ENCODE results near the gene RYR3. TPM values are rescaled to one million over a fixed set of nuclear protein-coding genes. Genes with fewer than 3 reads are reported as not detected.

Gene RYR3
- total RNA-seq, 1 donor from 2014 or later = 7.4 TPM

GRCh38 chr15:33654860-33655259 is 344.1 kb downstream of the RYR3 start:
- TF ChIP-seq, protein P1, sequence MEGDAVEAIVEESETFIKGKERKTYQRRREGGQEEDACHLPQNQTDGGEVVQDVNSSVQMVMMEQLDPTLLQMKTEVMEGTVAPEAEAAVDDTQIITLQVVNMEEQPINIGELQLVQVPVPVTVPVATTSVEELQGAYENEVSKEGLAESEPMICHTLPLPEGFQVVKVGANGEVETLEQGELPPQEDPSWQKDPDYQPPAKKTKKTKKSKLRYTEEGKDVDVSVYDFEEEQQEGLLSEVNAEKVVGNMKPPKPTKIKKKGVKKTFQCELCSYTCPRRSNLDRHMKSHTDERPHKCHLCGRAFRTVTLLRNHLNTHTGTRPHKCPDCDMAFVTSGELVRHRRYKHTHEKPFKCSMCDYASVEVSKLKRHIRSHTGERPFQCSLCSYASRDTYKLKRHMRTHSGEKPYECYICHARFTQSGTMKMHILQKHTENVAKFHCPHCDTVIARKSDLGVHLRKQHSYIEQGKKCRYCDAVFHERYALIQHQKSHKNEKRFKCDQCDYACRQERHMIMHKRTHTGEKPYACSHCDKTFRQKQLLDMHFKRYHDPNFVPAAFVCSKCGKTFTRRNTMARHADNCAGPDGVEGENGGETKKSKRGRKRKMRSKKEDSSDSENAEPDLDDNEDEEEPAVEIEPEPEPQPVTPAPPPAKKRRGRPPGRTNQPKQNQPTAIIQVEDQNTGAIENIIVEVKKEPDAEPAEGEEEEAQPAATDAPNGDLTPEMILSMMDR (IDR thresholded peaks at IDR 0.05; ENCODE audit: partially characterized antibody, unreplicated experiment) = no peak
- Mint-ChIP-seq H3K4me3 (ENCODE audit: unreplicated experiment) (no peak overlapping the region), H3K4me1 (ENCODE audit: low read depth, unreplicated experiment) (peaks cover 4% of the 10 kb centered on the region), H3K27me3 (ENCODE audit: unreplicated experiment) (peaks cover 1% of the 10 kb centered on the region), H3K36me3 (ENCODE audit: unreplicated experiment) (no peaks in the 10 kb centered on the region), H3K27ac (ENCODE audit: unreplicated experiment) (no peak overlapping the region), H3K9me3 (ENCODE audit: unreplicated experiment) (peaks cover 1% of the 10 kb centered on the region)
- peak; percentile 27 for DNase-seq

- no peak overlapping the region for H3K4me3 Mint-ChIP-seq (ENCODE audit: unreplicated experiment)
- H3K4me1 Mint-ChIP-seq (ENCODE audit: low read depth, unreplicated experiment) = peaks cover 4% of the 10 kb centered on the region
- TF ChIP-seq, protein P1 (IDR thresholded peaks at IDR 0.05; ENCODE audit: partially characterized antibody, unreplicated experiment) = no peak
Measured at GRCh38 chr15:33655488-33655887, 344.7 kb downstream of the RYR3 start.

GRCh38 chr15:33656168-33656567 is 345.4 kb downstream of the RYR3 start:
- DNase-seq = no peak
- Mint-ChIP-seq H3K9me3 (ENCODE audit: unreplicated experiment) (peaks cover 1% of the 10 kb centered on the region), H3K36me3 (ENCODE audit: unreplicated experiment) (no peaks in the 10 kb centered on the region), H3K4me3 (ENCODE audit: unreplicated experiment) (no peak overlapping the region), H3K27ac (ENCODE audit: unreplicated experiment) (no peak overlapping the region), H3K27me3 (ENCODE audit: unreplicated experiment) (peaks cover 1% of the 10 kb centered on the region), H3K4me1 (ENCODE audit: low read depth, unreplicated experiment) (peaks cover 4% of the 10 kb centered on the region)
- TF ChIP-seq, protein P1 (IDR thresholded peaks at IDR 0.05; ENCODE audit: partially characterized antibody, unreplicated experiment) = no peak

More at GRCh38 chr15:33655488-33655887, 344.7 kb downstream of the RYR3 start:
- Mint-ChIP-seq H3K27me3 (ENCODE audit: unreplicated experiment) (peaks cover 1% of the 10 kb centered on the region), H3K27ac (ENCODE audit: unreplicated experiment) (no peak overlapping the region), H3K36me3 (ENCODE audit: unreplicated experiment) (no peaks in the 10 kb centered on the region), H3K9me3 (ENCODE audit: unreplicated experiment) (peaks cover 1% of the 10 kb centered on the region)
- no peak for DNase-seq

DNA sequence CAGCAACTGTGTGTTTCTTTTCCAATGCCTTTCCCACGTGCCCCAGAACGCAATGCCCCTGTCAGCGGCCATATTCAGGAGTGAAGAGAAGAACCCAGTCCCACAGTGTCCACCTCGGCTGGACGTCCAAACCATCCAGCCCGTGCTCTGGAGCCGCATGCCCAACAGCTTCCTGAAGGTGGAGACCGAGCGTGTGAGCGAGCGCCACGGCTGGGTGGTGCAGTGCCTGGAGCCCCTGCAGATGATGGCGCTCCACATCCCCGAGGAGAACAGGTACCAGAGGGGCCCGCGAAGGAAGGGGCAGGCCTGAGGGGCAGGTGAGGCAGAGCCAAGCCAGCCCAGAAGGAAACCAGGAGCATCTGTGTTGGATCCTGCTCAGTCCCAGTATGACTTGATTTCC is 349.4 kb downstream of the RYR3 start:
- Mint-ChIP-seq H3K4me3 (ENCODE audit: unreplicated experiment) (no peak overlapping the region), H3K36me3 (ENCODE audit: unreplicated experiment) (peaks cover 7% of the 10 kb centered on the region), H3K27me3 (ENCODE audit: unreplicated experiment) (no peaks in the 10 kb centered on the region), H3K4me1 (ENCODE audit: low read depth, unreplicated experiment) (peaks cover under 1% of the 10 kb centered on the region), H3K9me3 (ENCODE audit: unreplicated experiment) (peaks cover 1% of the 10 kb centered on the region), H3K27ac (ENCODE audit: unreplicated experiment) (no peak overlapping the region)
- no peak for DNase-seq
- TF ChIP-seq, protein P1 (IDR thresholded peaks at IDR 0.05; ENCODE audit: partially characterized antibody, unreplicated experiment) = no peak

- H3K27me3 Mint-ChIP-seq (ENCODE audit: unreplicated experiment) = no peaks in the 10 kb centered on the region
- H3K27ac Mint-ChIP-seq (ENCODE audit: unreplicated experiment) = no peak overlapping the region
- H3K4me1 Mint-ChIP-seq (ENCODE audit: low read depth, unreplicated experiment) = no peaks in the 10 kb centered on the region
- TF ChIP-seq, protein P1 (IDR thresholded peaks at IDR 0.05; ENCODE audit: partially characterized antibody, unreplicated experiment) = no peak
- no peak for DNase-seq
- H3K9me3 Mint-ChIP-seq (ENCODE audit: unreplicated experiment) = no peaks in the 10 kb centered on the region
- no peak overlapping the region for H3K4me3 Mint-ChIP-seq (ENCODE audit: unreplicated experiment)
- peaks cover 7% of the 10 kb centered on the region for H3K36me3 Mint-ChIP-seq (ENCODE audit: unreplicated experiment)
Measured at GRCh38 chr15:33662014-33662413, 351.2 kb downstream of the RYR3 start.
